Mammary epithelial cell (primary cell): Measurements from ENCODE around the gene YLPM1.

Experiments
- CTCF ChIP-seq, 2 donors: IDR thresholded peaks in 1 of 2; conservative IDR thresholded peaks in 1 of 2; 2 replicates each; pipeline ENCODE4 v1.5.1; 2011 to 2012; ENCODE audit warnings: inconsistent platforms in 2 of 2, low read length in 2 of 2, mild to moderate bottlenecking in 2 of 2, control low read depth in 1 of 2, low read depth in 1 of 2; ENCODE audit not compliant: insufficient read depth in 1 of 2; ENCODE audit errors: extremely low read depth in 1 of 2
- EZH2 ChIP-seq: IDR thresholded peaks from 2 replicates; pipeline ENCODE4 v1.6.1; 2012; ENCODE audit warnings: low read length, inconsistent platforms, borderline replicate concordance

GRCh38 chr14:74756326-74756725 lies 6.8 kb upstream of the YLPM1 start:
- TF ChIP-seq CTCF (conservative IDR thresholded peaks at IDR 0.05 in 1 of 2, IDR thresholded peaks at IDR 0.05 in 1 of 2; ENCODE audit: extremely low read depth in 1 of 2, insufficient read depth in 1 of 2, low read depth in 1 of 2, low read length in 2 of 2) (no peak), EZH2 (no peak)
